Measurements from ENCODE around the gene WNT7B. TPM values are rescaled to one million over a fixed set of nuclear protein-coding genes. Genes with fewer than 3 reads are reported as not detected.

WNT7B gene
- total RNA-seq, 1 donor from 2014 or later, result 14.2 TPM

DNA sequence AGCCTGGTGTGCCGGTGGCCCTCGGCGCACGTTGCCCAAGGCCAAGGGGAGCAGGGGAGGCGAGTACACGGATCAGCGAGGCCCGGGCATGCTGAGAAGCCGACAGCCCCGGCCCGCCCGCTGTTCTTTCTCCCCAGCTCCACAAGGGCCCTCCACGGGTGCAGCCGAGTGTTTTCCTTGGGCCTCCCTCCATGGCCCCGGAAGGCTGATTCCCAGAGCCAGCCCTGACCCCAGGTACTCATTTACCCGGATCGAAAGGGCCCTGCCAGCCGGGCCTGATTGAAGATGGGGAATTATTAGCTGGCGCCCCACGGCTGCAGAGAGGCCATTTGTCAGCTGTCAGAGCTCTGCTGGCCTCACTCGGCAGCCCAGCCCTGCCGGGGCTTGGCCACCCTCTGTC, 53.1 kb downstream of the WNT7B start:
- no peaks in the 10 kb centered on the region for H3K9me3 Mint-ChIP-seq
- H3K36me3 Mint-ChIP-seq (ENCODE audit: low read depth), result no peaks in the 10 kb centered on the region
- DNase-seq (ENCODE audit: low read depth, low spot score), result no peak
- H3K4me1 Mint-ChIP-seq, result no peaks in the 10 kb centered on the region
- no peak for TF ChIP-seq CTCF (conservative IDR thresholded peaks at IDR 0.05)
- H3K4me3 Mint-ChIP-seq, result no peak overlapping the region
- H3K27ac Mint-ChIP-seq (ENCODE audit: unreplicated experiment), result no peak overlapping the region
- H3K27me3 Mint-ChIP-seq (ENCODE audit: low read depth), result no peaks in the 10 kb centered on the region

DNA sequence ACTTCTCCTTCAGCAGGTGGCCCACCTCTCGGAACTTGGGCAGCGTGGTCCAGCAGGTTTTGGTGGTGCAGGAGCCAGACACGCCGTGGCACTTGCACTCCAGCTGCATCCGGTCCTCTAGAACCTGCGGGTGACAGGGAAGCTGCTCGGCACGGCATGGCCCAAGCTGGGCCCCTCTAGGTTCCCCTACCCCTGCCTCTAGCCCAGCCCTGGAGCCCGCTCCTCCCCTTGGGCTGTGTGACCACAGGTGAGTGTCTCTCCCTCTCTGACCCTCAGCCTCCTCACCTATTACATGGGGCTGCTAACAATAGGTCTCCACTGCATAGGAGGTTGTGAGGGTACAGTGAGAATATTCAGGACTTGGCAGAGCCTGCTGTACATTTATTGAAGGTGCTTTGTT, 53.8 kb downstream of the WNT7B start:
- Mint-ChIP-seq H3K36me3 (ENCODE audit: low read depth) (no peaks in the 10 kb centered on the region), H3K27ac (ENCODE audit: unreplicated experiment) (no peak overlapping the region), H3K4me1 (no peaks in the 10 kb centered on the region), H3K27me3 (ENCODE audit: low read depth) (no peaks in the 10 kb centered on the region), H3K4me3 (no peak overlapping the region), H3K9me3 (no peaks in the 10 kb centered on the region)
- no peak for TF ChIP-seq CTCF (conservative IDR thresholded peaks at IDR 0.05)
- no peak for DNase-seq (ENCODE audit: low read depth, low spot score)

GRCh38 chr22:45922661-45923060, 54.3 kb downstream of the WNT7B start:
- no peak for TF ChIP-seq CTCF (conservative IDR thresholded peaks at IDR 0.05)
- Mint-ChIP-seq H3K27me3 (ENCODE audit: low read depth) (no peaks in the 10 kb centered on the region), H3K27ac (ENCODE audit: unreplicated experiment) (no peak overlapping the region), H3K4me3 (no peak overlapping the region), H3K9me3 (no peaks in the 10 kb centered on the region), H3K4me1 (no peaks in the 10 kb centered on the region), H3K36me3 (ENCODE audit: low read depth) (no peaks in the 10 kb centered on the region)
- no peak for DNase-seq (ENCODE audit: low read depth, low spot score)

DNA sequence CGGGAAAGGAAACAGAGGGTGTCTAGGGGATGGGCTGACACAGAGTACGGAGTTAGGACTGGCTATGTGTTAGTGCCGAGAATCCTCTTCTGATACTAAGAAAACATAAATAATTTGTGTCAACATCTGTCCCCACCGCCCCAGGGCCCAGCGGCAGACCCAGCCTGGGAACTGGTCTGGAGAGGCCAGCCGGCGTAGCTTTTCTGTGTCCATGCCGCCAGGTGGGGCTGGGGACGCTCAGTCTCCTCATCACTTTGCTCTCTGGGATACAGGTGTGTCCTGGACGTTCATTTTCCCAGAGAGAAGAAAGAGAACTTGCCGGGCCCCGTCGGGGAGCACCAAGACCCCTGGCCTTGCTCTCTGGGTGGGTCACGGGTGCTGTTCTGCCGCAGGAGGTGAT, 54.7 kb downstream of the WNT7B start:
- no peaks in the 10 kb centered on the region for H3K4me1 Mint-ChIP-seq
- H3K9me3 Mint-ChIP-seq, result no peaks in the 10 kb centered on the region
- H3K4me3 Mint-ChIP-seq, result no peak overlapping the region
- no peaks in the 10 kb centered on the region for H3K36me3 Mint-ChIP-seq (ENCODE audit: low read depth)
- H3K27ac Mint-ChIP-seq (ENCODE audit: unreplicated experiment), result no peak overlapping the region
- no peaks in the 10 kb centered on the region for H3K27me3 Mint-ChIP-seq (ENCODE audit: low read depth)
- DNase-seq (ENCODE audit: low read depth, low spot score), result no peak
- no peak for TF ChIP-seq CTCF (conservative IDR thresholded peaks at IDR 0.05)

DNA sequence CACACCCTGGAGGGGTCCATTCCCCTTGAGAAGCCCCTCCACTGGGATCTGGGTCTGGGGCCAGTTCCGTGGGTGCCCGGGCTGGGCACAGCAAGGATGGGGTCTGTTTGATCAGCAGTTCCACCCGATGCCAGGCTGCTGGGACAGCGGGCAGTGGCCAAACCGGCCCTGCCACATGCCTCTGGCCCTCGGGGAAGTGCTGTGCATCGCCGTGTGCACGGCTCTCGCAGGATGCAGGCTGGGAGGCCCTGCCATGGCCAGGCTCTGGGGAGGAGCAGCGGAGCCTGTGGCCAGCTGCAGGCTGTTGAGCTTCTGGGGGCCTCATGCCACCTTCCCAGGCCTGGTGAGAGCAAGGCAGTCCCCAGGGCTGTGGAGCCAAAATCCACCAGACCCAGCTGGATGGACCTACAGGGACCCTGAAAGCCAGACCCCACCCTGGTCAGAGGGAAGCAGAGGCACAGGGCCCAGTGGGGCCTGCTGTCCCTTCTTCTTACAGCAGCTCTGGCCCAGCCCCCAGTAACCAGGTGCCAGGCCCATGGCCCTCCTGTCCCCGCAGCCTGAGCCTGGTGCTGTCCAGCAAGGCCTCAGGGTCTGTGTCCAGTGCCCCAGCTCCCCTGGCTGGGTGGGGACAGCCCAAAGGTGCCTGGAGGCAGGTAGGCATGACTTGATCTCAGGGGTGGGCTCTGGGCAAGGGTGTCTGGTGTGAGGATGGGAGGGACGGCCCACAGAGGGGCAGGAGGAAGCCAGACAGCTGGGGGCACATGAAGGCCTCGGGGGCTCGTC, 57.3 kb downstream of the WNT7B start:
- no peaks in the 10 kb centered on the region for H3K36me3 Mint-ChIP-seq (ENCODE audit: low read depth)
- TF ChIP-seq CTCF (conservative IDR thresholded peaks at IDR 0.05), result no peak
- H3K4me3 Mint-ChIP-seq, result no peak overlapping the region
- no peaks in the 10 kb centered on the region for H3K4me1 Mint-ChIP-seq
- no peaks in the 10 kb centered on the region for H3K27me3 Mint-ChIP-seq (ENCODE audit: low read depth)
- DNase-seq (ENCODE audit: low read depth, low spot score), result no peak
- H3K27ac Mint-ChIP-seq (ENCODE audit: unreplicated experiment), result no peak overlapping the region
- H3K9me3 Mint-ChIP-seq, result no peaks in the 10 kb centered on the region

Measured in neural crest cell (in vitro differentiated cells).